Stimulated activated CD4-positive, alpha-beta T cell treated with anti-CD3 and anti-CD28 coated beads, Interleukin-12 subunit alpha, Interleukin-12 subunit beta, amount 100 ng/mL, for 4 hours (primary cell): ENCODE measurements around the gene SHD.
"Not testable (repeated sequence)": the region's sequence is repeated elsewhere in the genome, so short reads cannot be mapped to it uniquely, and the experiment has no call there.

Source experiments
- DNase-seq: peaks from one replicate; pipeline ENCODE4 v3.0.0-alpha.2; 2020

SHD gene

GRCh38 chr19:4278419-4279266 is at the start of gene SHD:
Gene SHD (plus strand): TSS chr19:4279266. CDS start chr19:4280064, 798 bp downstream.
- no peak for DNase-seq

GRCh38 chr19:4230237-4230636 is 48.8 kb upstream of the SHD start:
- not testable (repeated sequence) for DNase-seq

GRCh38 chr19:4231521-4231920 is 47.5 kb upstream of the SHD start:
- DNase-seq: not testable (repeated sequence)

- not testable (repeated sequence) for DNase-seq
These were observed 46.9 kb upstream of the SHD start for GRCh38 chr19:4232139-4232538.

GRCh38 chr19:4232614-4233281 is 46.3 kb upstream of the SHD start:
- no peak for DNase-seq

- DNase-seq: peak; percentile 69
These were observed 45.7 kb upstream of the SHD start for GRCh38 chr19:4233282-4233853.

- no peak for DNase-seq
These were observed 44.8 kb upstream of the SHD start for GRCh38 chr19:4234142-4234861.

- no peak for DNase-seq
These were observed 44.2 kb upstream of the SHD start for GRCh38 chr19:4234862-4235201.

GRCh38 chr19:4237510-4237909 is 41.6 kb upstream of the SHD start:
- DNase-seq: not testable (repeated sequence)

- DNase-seq: no peak
These were observed 40.2 kb upstream of the SHD start for GRCh38 chr19:4238831-4239230.

- DNase-seq: no peak
These were observed 37.1 kb upstream of the SHD start for GRCh38 chr19:4241824-4242430.

GRCh38 chr19:4245938-4246337 is 33.1 kb upstream of the SHD start:
- DNase-seq: not testable (repeated sequence)

GRCh38 chr19:4246767-4247593 is 32.1 kb upstream of the SHD start, which contains the start of gene YJU2:
Gene YJU2 (plus strand): TSS chr19:4247080. CDS start chr19:4247147, 67 bp downstream.
- DNase-seq: peak; percentile 97

- no peak for DNase-seq
These were observed 22.5 kb upstream of the SHD start for GRCh38 chr19:4256563-4256962.

GRCh38 chr19:4257025-4257424 is 22.0 kb upstream of the SHD start:
- no peak for DNase-seq

GRCh38 chr19:4258181-4258580 is 20.9 kb upstream of the SHD start:
- DNase-seq: no peak

- DNase-seq: no peak
These were observed 18.4 kb upstream of the SHD start for GRCh38 chr19:4260613-4261191.

GRCh38 chr19:4264812-4265211 is 14.3 kb upstream of the SHD start:
- DNase-seq: no peak

- DNase-seq: no peak
These were observed 12.6 kb upstream of the SHD start for GRCh38 chr19:4266253-4267000.

- DNase-seq: peak; percentile 70
These were observed 11.8 kb upstream of the SHD start for GRCh38 chr19:4267101-4267900.
